GM23248 (cell line): ENCODE data around the gene PRSS8.

Source experiments
- EZH2 ChIP-seq: fragments of 200-600 bp; sonication (generic); IDR thresholded peaks from 2 replicates; pipeline ENCODE4 v1.6.1; 2018; ENCODE audit warnings: antibody characterized with exemption, mild to moderate bottlenecking; ENCODE audit not compliant: insufficient read depth, poor library complexity, severe bottlenecking
- EZH2phosphoT487 ChIP-seq: fragments of 200-600 bp; sonication (generic); IDR thresholded peaks from 2 replicates; pipeline ENCODE4 v1.6.1; 2018; ENCODE audit warnings: antibody characterized with exemption, moderate library complexity, mild to moderate bottlenecking, low read depth; ENCODE audit not compliant: insufficient read depth

GRCh38 chr16:31092330-31092729, 43.2 kb downstream of the PRSS8 start:
- TF ChIP-seq EZH2phosphoT487 (no peak), EZH2 (no peak)
